Measurements from ENCODE around the gene ENPP1. TPM values are rescaled to one million over a fixed set of nuclear protein-coding genes. Genes with fewer than 3 reads are reported as not detected.
A peak's percentile ranks its signal among the peaks of the same experiment; 100 is the strongest.
"Not testable (repeated sequence)": the region's sequence is repeated elsewhere in the genome, so short reads cannot be mapped to it uniquely, and the experiment has no call there.

Gene ENPP1
- polyA plus RNA-seq, 1 donor = 11.3 TPM

GRCh38 chr6:131876545-131876944 lies 68.7 kb downstream of the ENPP1 start:
- DNase-seq (ENCODE audit: low read depth) = no peak

DNA sequence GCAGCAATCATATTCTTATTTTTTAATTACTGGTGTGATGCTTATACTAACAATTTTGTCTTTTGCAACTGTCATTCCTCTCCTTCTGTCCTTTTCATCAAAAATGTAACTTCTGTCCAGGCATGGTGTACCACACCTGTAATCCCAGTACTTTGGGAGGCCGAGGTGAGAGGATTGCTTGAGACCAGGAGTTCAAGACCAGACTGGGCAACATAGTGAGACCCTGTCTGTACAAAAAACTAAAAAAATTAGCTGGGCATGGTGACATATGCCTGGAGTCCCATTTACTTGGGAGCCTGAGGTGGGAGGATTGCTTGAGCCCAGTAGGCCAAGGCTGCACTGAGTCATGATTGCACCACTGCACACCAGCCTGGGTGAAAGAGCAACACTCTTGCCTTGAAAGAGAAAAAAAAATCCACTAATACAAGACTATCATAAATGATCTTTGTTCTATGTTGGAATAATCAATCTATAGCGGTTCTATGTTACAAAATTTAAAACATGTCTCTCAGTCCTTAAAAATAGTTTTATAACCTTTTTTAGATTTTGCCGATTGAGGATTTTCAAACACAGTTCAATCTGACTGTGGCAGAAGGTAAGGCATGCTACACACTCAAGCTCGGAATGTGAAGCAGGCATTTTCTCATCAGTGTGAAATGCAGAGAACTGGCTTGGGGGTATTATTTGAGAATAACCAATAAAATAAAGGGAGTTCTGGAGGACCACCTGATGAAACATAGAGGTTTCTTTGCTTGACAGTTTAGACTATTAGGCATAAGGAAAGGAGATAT lies 70.4 kb downstream of the ENPP1 start:
- DNase-seq (ENCODE audit: low read depth) = no peak

DNA sequence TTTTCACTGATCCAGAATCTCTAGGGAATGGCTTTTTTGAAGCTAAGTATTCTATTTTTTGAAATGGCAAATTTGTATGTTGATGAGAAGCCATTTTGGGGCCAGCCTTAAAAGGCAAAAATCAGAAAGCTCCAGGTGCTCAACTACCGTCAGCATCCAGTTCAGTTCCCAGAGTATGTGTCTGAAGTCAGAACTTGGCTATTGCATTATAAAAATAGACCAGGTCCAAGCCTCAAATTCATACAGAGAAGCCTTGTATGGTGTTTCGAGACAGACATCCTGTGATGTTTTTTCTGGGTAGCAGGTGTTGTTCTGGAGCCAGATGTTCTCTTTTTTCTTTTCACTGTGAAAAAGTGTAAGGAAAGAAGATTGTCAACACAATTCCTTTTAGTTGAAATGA lies 75.2 kb downstream of the ENPP1 start:
- DNase-seq (ENCODE audit: low read depth) = no peak

DNA sequence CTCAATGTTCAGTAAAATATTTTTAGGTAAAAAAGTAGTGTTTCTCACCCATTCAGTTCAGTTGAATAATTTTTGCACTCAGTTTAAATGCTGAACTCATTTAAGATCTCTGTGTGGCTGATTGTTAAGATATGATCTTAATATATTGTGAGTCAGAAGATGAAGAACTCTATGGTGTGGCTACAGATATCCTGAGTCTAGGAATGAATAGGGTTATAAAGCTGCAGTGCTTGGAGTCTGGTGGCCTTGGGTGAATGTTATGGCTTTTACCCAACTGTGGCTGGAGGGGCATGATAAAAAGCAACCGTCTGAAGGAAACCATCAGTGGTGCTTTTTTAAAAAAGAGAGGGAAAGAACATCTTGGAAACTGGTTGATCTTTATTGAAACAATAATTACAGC lies 77.4 kb downstream of the ENPP1 start:
- DNase-seq (ENCODE audit: low read depth) = no peak

DNA sequence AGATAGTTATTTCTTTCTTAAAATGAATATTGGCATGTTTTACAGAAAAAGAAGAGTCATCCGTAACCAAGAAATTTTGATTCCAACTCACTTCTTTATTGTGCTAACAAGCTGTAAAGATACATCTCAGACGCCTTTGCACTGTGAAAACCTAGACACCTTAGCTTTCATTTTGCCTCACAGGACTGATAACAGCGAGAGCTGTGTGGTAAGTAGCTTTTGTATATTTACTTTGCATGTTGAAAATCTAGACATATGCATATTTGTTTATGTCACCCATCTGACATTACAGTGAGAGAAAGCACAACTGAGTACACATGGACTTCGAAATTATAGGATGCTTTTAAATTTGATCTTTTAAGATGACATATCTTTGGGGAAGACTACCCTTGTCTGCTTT lies 78.7 kb downstream of the ENPP1 start:
- DNase-seq (ENCODE audit: low read depth) = no peak

DNA sequence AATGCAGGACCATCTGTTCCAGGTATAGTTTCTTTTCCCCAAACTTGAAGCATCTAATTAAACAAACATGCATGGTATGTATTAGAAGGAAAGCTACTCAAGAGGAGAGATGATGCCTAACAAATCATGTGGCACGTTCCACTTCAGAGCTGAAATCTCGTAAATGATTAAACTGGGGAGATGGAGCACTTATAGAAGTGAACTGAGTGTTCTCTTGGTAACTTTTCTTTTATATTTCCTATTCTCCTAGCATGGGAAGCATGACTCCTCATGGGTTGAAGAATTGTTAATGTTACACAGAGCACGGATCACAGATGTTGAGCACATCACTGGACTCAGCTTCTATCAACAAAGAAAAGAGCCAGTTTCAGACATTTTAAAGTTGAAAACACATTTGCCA lies 82.3 kb downstream of the ENPP1 start:
- no peak for DNase-seq (ENCODE audit: low read depth)

- DNase-seq (ENCODE audit: low read depth) = no peak
Observed at GRCh38 chr6:131893198-131893597, 85.4 kb downstream of the ENPP1 start.

GRCh38 chr6:131894493-131895424 lies 86.9 kb downstream of the ENPP1 start:
- DNase-seq (ENCODE audit: low read depth) = no peak

GRCh38 chr6:131897050-131897435 lies 89.2 kb downstream of the ENPP1 start:
- DNase-seq (ENCODE audit: low read depth) = no peak

- no peak for DNase-seq (ENCODE audit: low read depth)
Observed at GRCh38 chr6:131897621-131898020, 89.8 kb downstream of the ENPP1 start.

DNA sequence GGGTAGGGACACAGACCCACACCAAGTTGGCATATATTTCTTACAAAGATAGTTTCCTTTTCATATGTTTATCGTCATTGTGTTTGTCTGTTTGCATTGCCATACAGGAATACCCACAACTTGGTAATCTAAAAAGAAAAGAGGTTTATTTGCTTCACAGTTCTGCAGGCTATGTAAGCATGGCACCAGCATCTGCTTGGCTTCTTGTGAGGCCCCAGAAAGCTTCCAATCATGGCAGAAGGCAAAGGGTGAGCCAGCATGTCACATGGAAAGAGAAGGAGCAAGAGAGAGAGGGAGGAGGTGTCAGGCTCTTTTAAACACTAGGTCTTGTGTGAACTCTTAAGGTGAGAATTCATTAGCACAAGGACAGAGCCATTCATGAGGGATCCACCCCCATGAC lies 90.9 kb downstream of the ENPP1 start:
- DNase-seq (ENCODE audit: low read depth) = no peak

- DNase-seq (ENCODE audit: low read depth) = no peak
Observed at GRCh38 chr6:131900231-131900630, 92.4 kb downstream of the ENPP1 start.

- DNase-seq (ENCODE audit: low read depth) = not testable (repeated sequence)
Observed at GRCh38 chr6:131901326-131901873, 93.6 kb downstream of the ENPP1 start.

- not testable (repeated sequence) for DNase-seq (ENCODE audit: low read depth)
Observed at GRCh38 chr6:131903734-131904133, 95.9 kb downstream of the ENPP1 start.

GRCh38 chr6:131908787-131909186 lies 101.0 kb downstream of the ENPP1 start:
- DNase-seq (ENCODE audit: low read depth) = not testable (repeated sequence)

DNA sequence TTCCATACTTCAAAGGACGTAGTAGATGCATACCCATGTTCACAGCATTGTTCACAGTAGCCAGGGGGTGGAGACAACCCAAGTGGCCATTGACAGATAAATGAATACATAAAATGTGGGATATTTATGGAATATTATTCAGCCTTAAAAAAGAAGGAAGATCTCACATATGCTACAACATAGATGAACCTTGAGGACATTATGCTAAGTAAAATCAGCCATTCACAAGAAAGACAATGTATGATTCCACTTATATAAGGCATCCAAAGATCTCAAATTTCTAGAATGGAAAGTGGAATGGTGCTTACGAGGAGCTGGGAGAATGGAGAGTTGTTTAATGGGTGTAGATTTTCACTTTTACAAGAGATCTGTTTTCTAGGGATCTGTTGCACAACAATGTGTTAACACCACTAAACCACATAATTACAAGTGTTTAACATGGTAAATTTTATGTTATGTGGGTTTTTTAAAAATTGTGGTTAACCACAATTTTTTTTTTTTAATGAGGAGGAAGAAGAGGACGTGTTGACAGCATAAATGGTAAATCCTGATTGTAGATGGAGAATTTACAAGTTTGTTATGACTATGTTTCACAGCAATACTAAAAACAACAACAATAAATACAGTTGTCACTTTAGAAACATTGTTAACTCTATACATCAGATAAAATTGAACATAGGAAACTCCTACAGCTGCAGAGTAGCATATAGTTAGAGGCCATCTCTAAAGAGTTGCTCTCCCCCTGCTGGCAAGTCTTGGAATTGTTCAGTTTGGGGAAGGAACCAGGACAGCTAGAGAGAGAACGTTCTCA lies 101.8 kb downstream of the ENPP1 start:
- peak; percentile 54 for DNase-seq (ENCODE audit: low read depth)

DNA sequence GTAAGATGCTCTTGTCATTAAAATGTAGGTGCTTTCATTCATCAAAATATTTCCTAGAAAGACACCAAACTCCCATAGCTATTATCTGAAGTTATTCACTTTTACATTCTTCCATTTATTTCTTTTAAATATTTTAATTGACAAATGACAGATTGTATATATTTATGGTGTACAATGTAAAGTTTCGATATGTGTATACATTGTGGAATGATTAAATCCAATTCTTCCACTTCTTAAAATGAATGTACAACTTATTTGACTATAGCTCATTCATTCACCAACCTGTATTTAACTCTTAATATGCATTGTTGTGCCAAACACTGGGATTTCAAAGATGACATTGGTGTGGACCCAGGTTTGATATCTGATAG lies 102.4 kb downstream of the ENPP1 start:
- no peak for DNase-seq (ENCODE audit: low read depth)

DNA sequence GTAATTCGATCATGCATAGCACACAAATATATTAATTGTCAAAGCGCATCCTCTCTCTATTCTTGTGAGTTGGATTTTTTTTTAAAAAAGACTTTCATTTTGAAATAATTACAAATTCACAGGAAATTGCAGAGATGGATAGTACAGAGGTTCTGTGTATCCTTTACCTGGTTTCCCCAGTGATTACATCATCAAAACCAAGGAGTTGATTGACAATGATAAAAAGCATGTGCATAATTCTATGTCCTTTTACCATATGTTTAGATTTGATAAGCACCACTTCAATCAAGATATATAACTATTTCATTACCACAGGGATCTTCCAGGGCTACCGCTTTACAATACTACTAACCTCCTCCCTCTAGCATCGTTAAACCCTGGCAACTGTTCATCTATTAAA lies 103.1 kb downstream of the ENPP1 start:
- no peak for DNase-seq (ENCODE audit: low read depth)

- no peak for DNase-seq (ENCODE audit: low read depth)
Observed at GRCh38 chr6:131911951-131912350, 104.1 kb downstream of the ENPP1 start.

DNA sequence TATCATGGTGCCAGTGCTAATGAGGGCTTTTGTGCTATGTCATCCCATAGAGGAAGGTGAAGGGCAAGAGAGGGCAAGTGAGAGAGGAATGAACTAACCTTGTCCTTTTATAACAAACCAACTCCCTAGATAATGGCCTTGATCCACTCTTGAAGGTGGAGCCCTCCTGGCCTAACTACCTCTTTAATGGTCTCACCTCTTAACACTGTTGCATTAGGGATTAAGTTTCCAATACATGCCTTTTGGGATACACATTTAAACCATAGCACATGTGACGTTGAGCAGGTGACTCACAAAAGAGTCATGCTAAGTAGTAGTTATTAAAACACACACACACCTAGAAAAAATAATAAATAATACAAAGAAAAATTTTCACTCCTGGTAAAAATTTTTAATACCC lies 106.4 kb downstream of the ENPP1 start:
- DNase-seq (ENCODE audit: low read depth) = no peak

DNA sequence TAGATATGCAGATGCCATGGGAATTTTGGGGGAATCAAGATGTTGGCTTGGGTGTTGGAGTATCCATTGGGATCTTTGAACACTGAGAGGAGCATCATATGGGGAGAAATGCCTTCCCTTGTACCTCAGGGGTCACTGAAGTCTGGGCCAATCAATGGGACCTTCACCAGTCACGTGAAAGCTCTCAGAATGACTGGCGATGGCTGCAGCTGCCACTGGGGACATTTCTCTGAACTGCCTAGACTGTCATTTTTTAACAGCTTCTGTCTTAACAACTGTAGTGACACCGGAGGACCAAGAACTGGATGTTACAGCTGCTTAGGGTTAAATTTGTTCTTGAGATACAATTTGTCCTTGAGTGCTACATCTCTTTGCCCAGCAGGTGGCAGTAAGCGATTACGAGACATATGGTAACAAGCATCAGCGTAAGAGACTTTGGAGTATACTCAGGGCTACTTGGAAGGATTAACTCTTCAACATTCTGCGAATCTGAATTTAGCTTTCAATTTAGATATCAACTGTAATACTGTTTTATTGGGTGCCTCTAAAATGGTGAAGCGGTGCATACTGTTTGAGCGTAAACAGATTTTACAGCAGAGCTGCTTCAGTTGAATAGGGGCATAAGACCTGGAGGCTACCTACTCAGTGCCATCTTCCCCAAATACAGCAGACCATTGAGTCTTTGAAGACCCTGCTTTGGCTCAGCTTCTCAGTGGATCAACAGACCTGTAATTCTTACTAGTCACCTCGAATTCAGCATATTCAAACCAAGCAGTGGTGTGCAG lies 107.3 kb downstream of the ENPP1 start:
- no peak for DNase-seq (ENCODE audit: low read depth)
